HL-60/S4 treated with phorbol 12-myristate 13-acetate at 8.2 ng/mL for 4 days and 3 days (cell line): Measurements from ENCODE around the gene ZNF280B.

Experiments used
- in situ Hi-C: fragments of 300-500 bp; cut with MboI; formaldehyde crosslinking; loops from 2 replicates; pipeline ENCODE4 v1.15.0; 2022; ENCODE audit warnings: low sequenced_read_pairs

The ZNF280B gene, protein sequence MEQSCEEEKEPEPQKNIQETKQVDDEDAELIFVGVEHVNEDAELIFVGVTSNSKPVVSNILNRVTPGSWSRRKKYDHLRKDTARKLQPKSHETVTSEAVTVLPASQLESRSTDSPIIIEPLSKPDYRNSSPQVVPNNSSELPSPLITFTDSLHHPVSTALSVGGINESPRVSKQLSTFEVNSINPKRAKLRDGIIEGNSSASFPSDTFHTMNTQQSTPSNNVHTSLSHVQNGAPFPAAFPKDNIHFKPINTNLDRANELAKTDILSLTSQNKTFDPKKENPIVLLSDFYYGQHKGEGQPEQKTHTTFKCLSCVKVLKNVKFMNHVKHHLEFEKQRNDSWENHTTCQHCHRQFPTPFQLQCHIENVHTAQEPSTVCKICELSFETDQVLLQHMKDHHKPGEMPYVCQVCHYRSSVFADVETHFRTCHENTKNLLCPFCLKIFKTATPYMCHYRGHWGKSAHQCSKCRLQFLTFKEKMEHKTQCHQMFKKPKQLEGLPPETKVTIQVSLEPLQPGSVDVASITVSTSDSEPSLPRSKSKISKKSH

DNA sequence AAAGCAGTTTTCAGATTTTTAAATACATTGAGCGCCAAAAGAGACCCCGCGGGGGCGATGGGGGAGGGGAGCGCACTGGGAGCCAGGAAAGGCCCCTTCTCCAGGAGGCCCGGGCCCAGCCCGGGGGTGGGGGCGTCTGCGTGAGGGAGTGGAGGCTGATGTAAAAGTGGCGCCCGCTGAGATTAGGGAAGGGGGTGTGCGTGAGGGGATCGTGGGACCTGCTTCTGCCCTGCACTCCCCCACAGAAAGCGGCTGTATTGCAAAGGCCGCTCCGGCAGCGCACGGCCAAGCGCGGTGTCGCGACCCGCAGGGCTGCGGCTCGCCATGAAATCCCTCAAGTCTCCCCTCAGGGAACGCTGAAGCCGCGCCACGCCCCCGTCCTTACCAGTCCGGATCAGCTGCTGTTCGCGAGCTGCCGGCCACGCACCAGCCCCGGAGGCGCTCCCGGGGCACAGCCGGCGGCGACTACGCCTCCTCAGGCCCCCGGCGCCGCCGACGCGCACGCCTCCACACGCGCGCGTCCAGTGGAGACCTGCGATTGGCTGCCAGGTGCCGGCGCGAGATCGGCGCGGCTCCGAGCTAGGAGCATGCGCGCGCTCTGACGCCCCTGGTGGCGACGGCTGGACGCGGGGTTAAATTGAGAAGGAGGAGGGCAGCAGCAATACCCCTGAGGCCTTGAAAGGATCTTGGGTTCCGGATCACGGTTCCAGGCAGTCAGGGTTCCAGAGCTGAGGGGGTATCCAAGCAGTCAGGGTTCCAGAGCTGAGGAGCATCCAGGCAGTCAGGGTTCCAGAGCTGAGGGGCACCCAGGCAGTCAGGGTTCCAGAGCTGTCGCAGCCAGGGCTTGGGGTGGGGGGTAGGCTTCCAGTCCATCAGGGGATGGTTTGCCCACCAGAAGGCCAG, at the start of gene ZNF280B:
ZNF280B (minus strand) TSS at position 469 of the 903 bp plus-strand sequence. CDS start 19,344 bp downstream, outside the sequence.
- in situ Hi-C loops: no loop called here

DNA sequence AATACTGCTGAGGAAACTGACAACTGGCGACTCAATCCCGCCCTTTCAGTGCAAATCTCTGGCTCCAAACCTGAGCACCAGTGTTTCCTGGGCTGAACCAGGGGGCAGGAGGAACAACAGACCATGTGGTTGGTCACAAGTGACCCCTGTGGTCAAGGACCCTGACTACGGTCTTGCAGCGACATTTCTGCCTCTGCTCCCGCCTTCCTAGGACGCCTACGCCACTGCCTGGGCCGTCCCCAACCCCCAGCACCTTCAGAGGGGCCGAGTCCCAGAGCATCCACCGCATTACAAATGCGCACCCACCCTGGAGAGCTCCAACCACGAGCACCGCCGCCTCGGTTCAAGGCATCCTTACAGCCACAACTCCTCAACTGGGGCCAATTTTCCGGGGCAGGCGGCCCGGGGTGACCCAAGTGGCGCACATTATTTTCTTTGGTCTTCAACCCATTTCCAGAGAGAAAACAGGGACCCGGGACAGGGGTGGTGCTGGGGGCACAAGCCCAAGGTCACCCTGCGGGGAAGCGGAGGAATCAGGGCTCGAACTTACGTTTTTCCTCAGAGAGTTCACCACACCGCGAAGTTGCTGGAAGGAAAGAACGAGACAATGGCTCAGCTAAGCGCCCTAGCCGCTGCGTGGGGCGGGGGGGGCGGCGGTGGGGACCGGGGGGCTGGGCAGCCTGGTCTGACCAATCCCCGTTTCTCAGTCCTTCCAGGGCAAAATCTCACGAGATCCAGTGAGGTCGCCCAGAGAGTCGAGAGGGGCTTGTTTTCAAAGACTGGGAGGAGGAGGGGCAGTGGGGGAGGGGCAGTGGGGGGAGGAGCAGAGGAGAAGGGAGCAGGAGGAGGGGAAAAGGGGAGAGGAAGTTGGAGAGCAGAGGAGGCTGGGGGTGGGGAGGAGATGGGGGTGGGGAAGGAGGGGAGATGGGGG, 48.7 kb upstream of the ZNF280B start:
- in situ Hi-C loops: no loop called here

DNA sequence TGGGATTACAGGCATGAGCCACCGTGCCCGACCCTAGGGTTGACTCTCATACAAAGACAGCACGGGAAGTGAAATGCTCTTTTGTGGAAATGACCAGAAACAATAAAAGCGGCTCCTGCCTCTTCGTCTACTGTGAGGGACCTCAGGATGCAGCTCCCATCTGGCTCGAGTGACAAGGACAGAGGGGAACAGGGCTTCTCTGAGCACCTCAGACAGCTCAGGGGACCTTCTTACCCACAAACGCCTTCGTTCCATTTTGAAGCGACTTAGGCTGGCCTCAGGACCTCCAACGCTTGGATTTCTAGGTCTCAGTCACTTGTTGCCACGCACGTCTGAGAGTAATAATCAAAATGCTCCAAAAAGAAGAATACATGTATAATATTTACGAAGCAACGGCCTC, 48.0 kb upstream of the ZNF280B start:
- in situ Hi-C loops: no loop called here

DNA sequence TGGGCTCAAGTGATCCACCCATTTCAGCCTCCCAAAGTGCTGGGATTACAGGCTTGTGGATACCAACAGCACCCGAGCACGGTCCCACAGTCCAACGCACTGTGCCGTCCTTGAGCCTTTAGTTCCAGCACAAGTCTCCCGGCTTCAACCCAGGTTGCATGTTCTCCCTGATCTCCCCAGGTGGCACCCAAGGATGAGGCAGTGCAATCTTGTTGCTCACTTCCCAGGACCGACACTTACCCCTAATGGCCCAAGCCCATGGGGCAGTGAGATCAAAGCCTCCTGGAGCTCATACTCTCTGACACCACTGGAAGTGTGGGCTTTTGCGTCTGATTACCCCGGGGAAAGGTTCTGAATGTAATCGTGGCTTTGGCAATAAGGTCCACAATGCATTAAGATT, 47.1 kb upstream of the ZNF280B start:
- in situ Hi-C loops: no loop called here

DNA sequence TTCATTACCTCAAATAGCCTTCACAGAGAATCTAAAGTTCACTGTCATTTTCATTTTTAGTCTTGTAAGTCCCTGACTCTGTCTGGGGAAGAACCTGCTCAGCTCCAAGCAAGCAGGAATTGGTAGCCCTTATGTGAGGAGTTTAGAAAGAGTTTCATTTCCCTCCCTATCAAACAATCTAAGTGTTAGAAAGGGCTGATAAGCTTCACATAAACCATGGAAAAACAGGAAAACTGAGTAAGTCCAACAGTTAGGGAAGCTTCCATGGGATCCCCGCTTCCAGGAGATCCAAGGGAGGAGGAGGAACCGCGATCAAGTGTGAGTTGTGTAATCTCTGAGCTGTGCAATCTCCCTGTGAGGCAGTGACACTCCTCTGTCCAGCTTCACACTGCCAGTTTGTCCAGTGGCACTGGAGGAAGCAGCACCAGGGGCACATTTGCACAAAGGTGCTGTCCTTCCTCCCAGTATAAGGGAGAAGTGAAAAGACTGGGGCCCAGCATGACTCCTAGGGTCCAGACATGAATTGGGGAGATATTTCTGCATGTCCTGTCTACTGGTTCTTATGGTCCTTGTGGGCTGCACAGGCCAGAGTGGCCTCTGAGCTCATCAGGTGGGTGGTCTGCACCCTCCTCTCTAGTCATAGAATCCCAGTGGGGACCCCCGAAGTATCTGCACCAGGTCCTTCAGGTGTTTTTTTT, 46.2 kb upstream of the ZNF280B start:
- in situ Hi-C loops: no loop called here

DNA sequence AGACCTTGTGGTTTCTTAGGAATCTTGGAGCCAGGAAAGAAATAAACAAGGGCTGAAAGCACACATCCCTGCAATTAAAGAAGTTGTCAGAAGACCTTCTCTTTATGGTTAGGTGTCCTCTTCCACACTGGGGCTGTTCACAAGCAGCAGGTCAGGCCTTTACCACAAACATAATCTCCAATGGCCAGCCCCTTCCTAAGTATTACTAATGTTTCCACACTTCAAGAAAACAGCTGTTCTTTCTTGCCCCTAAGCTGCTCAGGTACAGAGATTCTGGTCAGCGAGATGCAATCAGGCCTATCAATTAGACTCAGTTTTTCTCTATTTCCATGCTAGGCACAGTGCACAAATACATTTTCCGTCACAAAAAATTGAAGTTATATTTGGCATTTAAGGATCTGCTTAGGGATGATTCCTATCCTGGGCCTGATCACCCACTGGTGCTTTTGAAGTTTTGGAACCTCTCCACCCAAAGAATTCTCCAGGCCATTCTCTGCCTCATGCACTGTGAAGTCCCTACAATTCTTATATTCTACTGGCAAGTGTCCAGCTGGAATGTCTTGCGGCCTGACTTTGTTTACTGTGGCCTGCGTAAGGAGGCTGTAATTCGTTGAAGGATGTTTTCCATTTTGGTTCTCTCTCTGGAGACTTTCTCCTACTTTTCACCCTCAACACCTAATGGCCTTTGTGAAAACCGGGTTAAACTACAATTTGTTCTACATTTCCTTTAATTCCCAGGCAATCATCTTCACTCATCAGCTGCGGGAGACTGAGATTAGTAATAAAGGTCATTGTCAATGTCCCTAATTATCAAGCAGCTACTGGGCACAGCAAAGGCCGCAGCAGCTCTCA, 45.4 kb upstream of the ZNF280B start:
- in situ Hi-C loops: no loop called here

DNA sequence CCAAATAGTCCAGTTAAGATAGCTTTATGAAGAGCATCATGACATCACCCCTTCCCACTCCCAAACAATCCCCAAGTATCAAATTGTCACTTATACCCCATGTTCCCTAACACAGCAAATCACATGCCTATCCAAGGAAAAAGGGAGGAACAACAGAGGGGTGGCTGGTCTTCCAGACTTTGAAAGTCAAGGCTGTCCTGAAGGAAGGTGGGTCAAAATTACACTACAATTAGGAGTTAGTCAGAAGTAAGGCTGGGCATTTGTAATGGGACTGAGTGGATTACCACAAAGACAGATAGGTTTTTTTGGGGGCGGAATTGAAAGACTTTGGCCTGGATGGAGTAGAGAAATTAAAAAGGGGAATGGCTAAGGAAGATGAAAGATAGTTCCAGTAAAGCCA, 44.6 kb upstream of the ZNF280B start:
- in situ Hi-C loops: no loop called here

DNA sequence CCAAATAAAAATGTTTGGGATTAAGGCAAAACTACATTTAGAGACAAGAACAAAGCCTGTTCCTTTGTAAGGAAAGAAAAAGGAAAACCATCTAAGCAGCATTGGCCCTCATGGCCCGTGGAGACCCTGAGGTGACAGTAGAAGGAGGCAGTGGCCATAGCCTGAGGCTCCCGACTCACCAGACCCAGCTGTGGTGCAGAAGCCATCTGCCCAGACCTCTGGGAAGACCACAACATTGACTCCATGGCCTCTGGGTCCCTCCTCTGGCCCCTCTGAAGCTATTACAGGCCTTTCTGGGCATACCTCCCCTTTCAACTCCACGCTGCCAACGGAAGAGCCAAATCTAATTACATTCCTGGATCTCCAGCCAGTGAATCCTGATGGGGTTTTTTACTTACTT, 44.1 kb upstream of the ZNF280B start:
- in situ Hi-C loops: no loop called here

DNA sequence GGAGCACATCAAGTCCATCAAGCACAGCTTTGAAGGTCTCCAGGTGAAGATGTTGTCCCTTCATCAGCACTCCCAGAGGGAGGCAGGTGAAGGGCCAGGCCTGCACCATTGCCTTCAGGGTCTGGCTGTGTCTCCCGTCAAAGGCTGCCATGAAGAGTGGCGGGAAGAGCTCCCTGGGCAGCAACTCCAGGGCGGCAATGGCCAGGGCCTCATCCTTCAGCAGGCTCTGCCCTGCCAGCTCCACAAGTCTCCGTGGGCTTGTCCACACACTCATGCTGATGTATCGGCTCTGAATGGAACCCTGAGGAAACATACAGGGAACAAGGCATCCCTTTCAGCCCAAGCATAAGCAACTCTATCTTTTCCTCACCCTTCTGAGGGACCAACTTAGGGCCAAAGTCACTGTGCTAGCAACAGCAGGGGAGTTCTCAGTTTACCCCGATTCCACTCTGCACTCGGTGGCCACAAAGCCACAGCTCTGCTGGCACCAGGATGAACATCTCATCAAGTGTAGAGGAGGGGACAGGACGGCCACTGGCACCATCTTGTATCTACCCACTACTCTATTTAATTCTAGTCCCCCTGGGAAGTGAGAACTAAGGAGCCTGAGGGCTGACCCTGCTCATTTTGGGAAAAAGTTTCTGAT, 42.4 kb upstream of the ZNF280B start:
- in situ Hi-C loops: no loop called here

DNA sequence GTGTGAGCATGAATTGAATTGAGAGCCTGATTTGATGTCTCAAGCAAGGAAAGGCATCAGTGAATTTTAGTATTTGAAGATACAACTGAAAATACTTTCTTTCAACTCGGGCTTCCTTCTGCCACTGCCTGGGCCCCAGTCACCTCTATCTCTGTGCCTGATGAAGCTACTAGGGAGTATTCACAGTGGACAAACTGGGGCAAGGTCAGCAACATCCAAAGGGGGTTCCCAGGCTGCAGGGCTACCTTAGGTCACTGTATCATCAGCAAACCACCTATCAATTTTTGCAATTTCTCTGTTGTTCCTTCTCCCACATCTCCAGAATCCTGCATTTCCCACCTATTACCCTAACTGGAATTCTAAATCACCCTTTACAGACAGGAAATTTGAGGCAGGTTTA, 40.4 kb upstream of the ZNF280B start:
- in situ Hi-C loops: no loop called here

DNA sequence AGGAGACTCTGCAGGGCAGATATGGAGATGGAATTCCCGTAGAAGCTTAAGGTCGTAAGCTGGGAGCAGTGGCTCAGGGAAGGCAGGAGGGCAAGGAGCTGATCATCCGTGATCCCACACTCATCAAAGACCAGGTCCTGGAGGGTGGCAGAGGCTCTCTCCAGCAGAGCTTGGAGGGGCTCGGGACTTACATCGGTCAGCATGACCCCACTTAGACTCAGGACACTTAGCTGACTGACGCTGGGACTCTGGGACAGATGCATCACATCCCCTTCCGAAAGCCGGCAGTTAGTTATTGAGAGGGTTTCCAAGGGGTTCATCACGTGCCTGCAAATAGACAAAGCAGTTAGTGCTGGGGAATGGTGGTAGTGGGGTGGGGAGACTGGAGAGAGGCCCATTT, 39.8 kb upstream of the ZNF280B start:
- in situ Hi-C loops: no loop called here

DNA sequence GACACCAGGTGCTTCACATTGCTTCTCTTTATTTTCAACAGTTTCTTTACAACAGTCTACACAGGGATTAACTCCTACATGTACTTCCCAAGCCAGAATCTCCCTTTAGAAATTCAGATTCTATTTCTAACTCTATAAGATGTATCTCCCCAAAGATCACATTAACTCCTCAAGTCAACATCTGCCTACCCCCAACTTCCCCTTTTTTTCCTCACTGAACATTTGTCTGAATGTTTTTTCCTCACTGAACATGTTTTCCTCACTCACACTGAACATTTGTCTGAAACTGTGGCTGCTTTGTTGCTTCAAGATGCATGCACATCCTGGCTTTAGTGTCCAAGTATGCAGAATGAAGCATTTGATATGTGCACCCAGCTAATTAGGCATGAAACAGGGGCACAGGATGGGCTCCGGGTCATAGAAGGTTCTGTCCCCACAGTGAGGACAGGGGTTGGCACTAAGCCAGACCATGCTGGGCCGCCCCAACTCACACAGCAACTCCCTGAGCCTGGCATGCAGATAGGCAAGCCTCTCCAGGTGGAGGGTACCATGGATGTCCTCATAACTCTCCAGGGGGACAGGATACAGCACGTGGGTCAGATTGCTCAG, 39.3 kb upstream of the ZNF280B start:
- in situ Hi-C loops: no loop called here

DNA sequence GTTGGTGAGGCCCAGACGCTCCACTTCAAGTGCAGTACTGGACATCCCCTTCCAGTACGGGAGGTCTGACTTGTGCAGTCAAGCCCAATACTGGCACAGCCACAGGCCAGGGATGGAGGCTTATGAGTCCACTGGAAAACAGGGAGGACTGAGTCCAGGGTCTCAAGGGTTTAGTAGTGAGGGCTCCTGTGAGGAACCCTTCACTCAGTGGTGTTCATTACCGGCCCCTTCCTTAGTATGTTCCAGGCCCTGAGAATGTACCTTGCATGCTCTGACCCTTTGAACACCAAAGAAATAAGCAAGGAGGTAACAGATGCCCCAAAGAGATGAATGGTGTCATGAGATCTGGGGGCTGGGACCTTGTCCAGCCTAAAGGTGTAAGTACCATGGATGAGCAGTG, 38.7 kb upstream of the ZNF280B start:
- in situ Hi-C loops: no loop called here

DNA sequence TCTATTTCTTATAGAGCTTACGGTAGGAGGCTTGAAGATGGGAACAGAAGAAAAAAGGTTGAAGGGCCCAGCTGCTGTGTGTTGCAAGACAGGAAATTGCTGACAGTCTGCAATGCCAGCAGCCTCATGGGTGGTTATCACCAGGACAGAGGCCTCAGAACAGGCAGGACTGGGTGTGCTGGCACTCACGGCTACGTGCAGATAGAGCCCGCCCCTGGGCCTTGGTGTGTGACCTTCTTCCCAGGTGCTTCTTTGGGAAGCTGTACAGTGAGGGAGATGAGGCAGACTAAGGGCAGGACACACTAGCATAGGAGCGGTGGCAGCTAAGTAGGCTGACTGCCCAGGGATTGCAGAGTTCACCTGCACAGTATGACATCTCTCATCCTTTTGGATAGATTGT, 37.9 kb upstream of the ZNF280B start:
- in situ Hi-C loops: no loop called here

DNA sequence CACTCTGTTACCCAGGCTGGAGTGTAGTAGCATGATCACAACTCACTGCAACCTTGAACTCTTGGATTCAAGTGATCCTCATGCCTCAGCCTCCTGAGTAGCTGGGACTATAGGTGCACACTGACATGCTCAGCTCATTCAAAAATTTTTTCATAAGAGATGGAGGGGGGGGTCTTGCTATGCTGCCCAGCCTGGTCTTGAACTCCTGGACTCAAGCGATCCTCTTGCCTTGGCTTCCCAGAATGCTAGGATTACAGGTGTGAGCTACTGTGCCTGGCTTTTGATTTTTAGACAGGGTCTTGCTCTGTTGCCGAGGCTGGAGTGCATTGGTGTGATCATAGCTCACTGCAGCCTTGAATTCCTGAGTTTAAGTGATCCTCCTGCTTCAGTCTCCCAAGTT, 36.5 kb upstream of the ZNF280B start:
- in situ Hi-C loops: no loop called here

DNA sequence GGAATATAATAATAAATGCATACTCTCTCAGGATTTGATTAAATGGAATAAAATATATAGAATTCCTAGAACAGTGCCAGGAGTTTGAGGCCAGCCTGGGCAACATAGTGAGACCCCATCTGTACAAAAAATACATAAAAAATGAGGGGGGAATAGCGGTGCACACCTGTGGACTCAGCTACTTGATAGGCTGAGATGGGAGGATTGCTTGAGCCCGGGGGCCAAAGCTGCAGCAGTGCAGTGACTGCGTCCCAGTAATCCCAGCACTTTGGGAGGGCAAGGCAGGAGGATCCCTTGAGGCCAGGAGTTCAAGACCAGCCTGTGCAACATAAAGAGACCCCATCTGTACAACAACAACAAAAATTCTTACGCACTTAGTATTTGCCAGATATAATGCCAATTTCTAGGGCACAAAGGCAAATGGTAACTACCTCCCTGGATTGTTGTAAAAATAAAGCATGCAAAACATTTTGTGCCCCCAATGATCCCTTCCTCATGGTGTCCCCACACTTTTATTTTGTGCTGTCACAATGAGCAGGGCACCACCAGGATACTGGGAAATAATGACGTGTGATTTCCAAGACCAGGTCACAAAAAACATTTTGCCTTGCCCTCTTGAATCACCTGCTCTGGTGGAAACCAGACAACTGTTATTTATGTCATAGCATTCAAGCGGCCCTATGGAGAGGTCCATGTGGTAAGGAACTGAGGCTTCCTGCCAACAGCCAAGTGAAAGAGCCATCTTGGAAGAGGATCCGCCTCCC, 29.9 kb upstream of the ZNF280B start:
- in situ Hi-C loops: no loop called here

DNA sequence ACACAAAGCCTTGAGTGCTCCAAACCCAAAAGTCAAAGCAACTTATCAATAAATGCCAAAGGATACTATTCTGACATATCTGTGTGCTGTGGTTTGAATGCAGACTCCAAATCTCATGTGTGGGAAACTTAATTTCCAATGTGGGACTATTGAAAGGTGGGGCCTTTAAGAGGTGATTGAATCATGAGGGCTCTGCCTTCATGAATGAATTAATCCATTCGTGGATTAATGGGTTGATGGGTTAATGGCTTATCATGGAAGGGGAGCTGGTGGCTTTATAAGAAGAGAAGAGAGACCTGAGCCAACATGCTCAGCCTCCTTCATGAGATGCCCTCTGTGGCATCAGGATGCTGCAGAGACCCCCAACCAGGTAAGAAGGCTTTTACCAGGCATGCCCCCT, 28.4 kb upstream of the ZNF280B start:
- in situ Hi-C loops: no loop called here

DNA sequence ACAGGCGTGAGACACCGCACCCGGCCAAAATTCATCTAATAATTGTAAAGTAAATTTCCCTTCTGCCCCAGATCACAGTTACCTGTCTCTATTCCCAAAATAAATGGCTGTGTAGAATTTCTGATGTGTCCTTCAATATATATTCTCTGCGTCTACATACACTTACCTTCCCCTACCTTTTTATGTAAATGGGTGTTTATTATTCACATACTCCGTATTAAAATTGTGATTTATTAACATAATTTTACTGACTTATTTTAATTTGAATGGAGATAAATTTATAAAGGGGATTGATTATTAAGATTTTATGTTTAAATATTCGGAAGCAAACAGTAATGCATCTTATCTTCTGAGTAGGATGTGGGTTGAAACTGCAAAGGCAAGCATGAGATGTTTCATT, 28.0 kb upstream of the ZNF280B start:
- in situ Hi-C loops: no loop called here
